Measurements from ENCODE around the gene HEXD.
"Not testable (repeated sequence)": the region's sequence is repeated elsewhere in the genome, so short reads cannot be mapped to it uniquely, and the experiment has no call there.

The HEXD gene

DNA sequence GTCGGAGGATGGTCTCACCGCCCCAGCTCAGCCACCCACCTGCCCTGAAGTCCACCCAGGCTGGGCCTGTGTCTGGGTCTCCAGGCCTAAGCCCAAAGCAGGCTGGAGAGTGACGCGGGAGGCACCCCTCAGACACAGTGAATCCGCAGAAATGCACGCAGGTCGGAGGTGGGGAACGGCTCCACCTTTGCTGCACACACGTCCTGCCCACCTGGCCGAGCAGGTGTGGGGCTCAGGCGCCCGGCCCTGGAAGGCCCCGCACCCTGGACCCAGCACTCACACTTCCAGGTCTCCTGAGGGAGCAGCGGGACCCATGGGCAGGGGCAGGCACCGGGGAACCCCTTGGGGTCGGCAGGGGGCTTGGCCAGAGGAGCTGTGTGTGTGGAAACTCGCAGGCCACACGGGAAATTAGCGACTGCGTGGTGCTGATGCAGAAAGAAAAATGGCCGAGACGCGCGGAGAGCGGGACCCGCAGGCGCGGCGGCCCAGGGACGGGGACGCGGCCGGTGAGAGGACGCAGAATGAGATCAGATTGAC lies 21.8 kb downstream of the HEXD start:
- DNase-seq = no peak

DNA sequence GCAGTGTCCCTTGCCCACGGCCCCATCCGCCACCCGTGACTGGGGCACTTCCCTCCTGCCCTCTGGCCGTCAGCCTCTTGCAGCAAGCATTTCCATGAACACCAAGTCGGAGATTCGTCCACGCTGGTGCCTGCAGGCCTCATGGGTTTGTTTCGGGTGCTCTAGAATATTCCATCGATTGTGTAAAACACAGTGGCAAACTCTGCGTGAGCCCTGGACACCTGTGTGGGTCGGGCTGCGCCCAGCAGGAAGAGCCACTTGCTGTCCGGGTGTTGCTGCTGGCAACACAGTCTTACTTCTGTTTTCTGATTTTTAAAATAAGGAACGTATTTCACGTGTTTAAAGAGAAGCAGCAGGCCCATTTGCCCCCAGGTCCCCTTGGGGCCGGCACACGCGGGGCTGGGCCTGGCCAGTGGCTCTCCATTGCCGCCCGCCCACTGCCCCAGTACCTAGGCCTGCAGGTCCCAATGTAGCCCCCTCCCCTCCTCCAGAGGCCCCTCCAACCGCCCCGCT lies 22.4 kb downstream of the HEXD start:
- peak in 3 of 51 donors; percentile 11 to 37 (median 32) for DNase-seq

GRCh38 chr17:82440991-82441627 lies 23.0 kb downstream of the HEXD start:
- peak in 1 of 51 donors; percentile 25 for DNase-seq

GRCh38 chr17:82441691-82442487 lies 23.7 kb downstream of the HEXD start:
- no peak for DNase-seq

DNA sequence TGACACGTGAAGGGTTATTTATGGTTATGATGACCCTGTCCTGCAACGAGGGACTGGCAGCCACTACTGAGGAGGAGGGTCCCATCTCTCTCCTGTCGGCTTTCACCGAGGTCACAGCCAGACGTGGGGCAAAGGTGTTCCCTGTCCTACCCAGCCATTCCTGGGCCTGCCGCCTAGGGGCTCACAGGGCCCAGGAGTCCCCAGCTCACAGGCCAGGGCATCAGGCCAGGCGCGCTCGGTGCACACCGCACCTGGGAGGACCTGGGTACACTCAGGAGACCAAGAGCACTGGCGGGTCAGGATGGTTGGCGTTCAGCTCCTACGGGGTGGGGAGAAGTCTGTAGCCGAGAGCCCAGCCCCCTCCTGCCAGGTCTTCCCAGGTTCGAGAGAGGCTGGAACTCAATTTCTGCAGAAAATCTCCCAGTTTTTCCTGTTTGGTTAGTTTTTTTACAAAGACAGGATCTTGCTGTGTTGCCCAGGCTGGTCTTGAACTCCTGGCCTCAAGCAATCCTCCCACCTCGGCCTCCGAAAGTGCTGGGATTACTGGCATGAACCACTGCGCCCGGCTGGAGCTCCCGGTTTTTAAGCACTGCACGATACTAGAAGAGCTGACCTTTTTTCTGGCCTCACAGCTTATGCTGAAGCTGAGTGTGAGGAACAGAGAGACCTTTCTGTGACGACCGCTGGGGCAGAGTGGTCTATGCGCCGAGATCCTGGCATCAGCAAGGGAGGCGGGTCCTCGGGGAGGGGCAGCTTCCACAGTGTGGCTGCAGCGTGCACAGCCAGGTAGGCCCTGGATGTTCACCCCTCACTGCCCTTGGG lies 24.7 kb downstream of the HEXD start:
- DNase-seq = no peak

DNA sequence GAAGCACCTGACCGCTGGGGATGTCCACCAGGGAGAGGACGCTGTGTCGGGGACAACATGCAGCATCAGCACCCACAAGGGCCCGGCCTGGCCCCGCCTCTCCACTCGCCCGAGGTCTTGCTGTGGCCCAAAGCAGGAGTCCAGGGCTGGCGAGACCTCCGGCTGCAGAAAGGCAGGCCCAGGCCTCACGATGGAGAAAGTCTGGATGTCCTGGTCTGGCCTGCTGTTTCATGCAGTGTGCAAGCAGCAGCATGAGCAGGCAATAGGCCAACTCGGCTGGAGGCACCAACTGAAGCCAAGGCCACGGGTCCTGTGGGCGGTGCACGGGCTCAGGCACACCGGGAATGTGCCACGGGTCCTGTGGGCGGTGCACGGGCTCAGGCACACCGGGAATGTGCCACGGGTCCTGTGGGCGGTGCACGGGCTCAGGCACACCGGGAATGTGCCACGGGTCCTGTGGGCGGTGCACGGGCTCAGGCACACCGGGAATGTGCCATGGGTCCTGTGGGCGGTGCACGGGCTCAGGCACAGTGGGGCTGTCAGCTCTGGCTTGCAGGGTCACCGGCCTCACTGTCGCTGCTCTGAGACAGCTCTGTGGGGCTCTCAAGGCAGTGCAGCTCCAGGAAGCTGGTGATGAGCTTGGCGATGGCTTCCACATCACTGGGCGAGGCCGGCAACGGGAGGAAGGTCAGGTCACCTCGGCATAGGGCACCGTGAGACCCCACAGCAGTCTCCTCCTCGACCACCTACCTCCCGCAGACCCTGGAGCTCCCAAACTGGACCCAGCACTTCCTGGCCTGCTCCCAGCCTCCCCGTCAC lies 25.5 kb downstream of the HEXD start:
- DNase-seq = peak in 2 of 51 donors; percentile 18 to 25

DNA sequence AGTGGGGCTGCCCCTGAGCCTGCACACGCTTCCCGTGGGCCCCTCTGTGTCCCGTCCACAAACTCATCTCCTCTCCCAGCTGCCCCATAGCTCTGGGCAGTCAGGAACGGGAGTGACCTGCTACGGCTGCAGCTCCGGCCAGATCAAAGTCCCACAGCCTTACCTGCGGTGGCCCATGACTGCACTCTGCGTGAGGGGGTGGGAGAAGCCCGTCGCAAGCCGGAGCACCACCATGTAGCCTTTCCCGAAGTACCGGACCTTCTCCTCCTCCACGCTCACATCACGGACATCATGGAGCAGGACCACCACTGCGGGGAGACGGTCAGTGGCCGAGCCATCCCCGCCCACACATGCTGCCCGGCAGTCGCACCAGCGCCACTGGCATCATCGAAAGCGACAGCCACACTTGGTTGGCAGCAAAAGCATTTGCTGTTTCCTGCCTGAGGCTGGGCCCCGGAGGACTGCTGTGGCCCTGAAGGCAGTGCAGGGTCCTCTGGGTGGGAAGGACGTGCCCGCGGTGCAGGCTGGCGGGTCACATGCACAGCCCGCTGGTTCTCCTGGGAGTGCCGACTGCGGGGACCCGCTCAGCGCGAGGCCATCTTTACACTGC lies 26.2 kb downstream of the HEXD start:
- no peak for DNase-seq

DNA sequence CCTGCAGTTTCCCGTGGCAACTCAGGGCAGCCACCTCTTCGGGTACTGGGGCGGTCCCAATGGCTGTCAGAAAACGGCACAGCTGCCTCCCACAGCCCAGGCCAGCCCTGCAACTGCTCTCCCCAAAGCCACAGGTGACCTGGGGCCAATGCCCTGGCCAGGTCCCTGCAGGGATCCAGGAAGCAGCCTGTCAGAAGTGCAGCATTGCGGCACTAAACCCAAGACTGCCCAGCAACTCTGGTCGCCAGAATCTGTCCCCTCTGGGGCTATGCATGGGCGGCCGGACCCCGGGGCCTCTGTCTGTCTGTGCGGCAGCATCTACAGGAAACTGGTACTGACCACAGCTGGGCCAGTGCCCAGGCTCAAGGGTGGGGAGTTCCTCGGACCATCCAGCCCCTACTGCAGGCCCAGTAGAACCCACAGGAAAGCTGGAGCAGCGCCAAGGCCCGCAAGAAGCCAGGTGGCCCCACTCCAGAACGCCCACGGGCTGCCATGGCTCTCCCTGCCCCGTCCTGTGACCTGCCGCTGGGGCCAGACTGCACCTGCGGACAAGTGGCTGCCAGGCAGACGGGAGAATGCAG lies 26.9 kb downstream of the HEXD start:
- peak in 13 of 51 donors; percentile 11 to 37 (median 27) for DNase-seq

GRCh38 chr17:82445542-82445941 lies 27.4 kb downstream of the HEXD start:
- no peak for DNase-seq

DNA sequence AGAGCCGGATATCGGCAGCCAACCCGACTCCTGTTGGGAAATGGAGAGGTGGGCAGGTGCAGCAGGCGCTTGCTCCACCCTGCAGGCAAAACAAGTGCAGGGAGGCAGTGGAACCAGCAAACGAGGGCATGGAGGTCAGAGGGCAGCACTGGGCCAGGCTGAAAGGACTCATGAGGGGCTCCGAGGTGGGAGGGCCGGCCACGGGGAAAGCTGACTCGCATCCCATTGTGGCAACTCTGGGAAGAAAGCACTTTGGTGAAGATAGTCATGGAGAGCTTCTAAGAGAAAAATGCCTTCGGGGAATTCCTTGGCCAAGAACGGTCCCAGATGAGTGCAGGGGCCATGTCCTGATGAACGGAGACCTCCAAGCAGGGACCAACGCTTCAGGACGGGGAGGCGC lies 28.0 kb downstream of the HEXD start:
- no peak for DNase-seq

DNA sequence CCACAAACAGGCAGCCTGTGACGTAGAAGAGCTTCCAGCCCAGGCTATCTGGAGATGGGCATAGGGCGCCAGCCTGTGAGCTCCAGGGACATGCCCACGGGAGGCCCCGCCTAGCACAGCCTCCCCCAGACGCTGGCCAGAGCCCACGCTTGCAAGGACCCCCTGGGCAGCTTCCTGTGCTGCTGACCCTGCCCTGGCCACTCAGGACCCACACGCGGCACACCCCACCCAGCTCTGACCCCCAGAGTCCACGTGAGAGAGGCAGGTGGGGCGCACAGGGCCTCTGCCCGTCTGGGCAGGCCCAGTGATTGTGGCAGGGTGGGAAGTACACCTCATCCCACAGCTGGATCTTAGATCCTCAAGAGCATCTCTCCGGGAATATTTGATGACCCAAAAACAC lies 28.5 kb downstream of the HEXD start:
- DNase-seq = no peak

- DNase-seq = no peak
These were observed 29.7 kb downstream of the HEXD start for GRCh38 chr17:82447876-82448275.

GRCh38 chr17:82449131-82449882 lies 31.2 kb downstream of the HEXD start:
- peak in 1 of 51 donors; percentile 13 for DNase-seq

DNA sequence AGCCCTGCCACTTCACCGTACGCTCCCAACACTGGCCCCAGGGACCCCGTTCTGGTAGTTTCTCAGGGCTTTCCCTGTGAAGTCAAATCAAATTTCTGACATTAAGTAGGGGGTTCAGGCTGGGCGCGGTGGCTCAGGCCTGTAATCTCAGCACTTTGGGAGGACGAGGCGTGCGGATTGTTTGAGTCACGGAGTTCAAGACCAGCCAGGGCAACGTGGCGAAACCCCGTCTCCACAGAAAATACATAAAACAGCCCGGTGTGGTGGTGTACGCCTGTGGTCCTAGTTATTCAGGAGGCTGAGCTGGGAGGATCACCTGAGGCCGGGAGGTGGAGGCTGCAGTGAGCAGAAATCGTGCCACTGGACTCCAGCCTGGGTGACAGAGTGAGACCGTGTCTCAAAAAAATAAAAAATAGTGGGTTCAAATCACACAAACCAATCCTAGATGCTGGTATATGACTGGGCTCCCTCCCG lies 31.8 kb downstream of the HEXD start:
- DNase-seq = no peak

DNA sequence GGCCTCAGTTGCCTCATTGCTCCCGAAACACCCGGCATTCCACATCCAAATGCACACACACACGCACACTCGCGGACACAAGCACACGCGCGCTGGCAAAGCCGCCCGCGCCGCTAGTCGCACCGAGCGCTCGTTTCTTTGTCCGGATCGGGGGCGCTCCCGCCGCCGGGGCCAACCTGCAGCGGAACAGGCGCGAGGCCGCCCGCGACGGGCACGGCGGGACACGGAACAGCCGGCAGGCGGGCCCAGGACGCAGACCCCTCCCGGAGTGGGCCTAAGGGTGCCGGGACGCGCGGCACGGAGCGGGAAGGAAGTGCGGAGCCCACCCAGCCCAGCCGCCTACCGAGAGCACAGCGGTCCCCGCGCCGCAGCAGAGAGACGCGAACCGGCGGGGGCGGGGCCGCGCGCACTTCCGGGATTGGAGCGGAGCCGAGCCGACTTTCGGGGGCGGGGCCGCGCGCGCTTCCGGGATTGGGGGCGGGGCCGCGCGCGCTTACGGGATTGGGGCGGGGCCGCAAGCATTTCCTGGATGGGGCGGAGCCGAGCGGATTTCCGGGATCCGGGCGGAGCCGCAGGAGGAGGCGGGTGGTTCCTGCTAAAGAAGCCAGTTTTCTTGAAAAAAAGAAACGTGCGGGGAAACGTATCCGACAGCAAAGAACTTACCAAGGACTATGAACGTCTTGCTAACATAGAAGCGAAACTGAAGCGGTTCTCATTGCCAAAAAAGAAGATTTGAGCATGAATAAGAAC lies 32.4 kb downstream of the HEXD start, which contains the start of gene CYBC1:
TSS of gene CYBC1 (minus strand) at position 396 of the 750 bp plus-strand sequence. CDS start 1,498 bp downstream, outside the sequence.
- peak; percentile 41 to 94 (median 87) for DNase-seq

- no peak for DNase-seq
These were observed 34.0 kb downstream of the HEXD start for GRCh38 chr17:82452162-82452561.

DNA sequence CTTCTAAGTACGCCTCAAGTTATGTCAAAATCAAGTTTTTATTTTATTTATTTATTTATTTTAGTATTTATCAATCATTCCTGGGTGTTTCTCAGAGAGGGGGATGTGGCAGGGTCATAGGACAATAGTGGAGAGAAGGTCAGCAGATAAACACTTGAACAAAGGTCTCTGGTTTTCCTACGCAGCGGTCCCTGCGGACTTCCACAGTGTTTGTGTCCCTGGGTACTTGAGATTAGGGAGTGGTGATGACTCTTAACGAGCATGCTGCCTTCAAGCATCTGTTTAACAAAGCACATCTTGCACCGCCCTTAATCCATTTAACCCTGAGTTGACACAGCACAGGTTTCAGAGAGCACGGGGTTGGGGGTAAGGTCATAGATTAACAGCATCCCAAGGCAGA lies 35.0 kb downstream of the HEXD start:
- not testable (repeated sequence) for DNase-seq

- DNase-seq = not testable (repeated sequence)
These were observed 35.6 kb downstream of the HEXD start for GRCh38 chr17:82453706-82454105.
